CD4-positive, CD25-positive, alpha-beta regulatory T cell (primary cell): Measurements from ENCODE around the gene CYP4F11. TPM values are rescaled to one million over a fixed set of nuclear protein-coding genes. Genes with fewer than 3 reads are reported as not detected.
"Not testable (repeated sequence)": the region's sequence is repeated elsewhere in the genome, so short reads cannot be mapped to it uniquely, and the experiment has no call there.

Source experiments
- ATAC-seq, 2 donors: fragments of 150-1000 bp; cut with Tn5 transposase; one replicate each; pipeline ENCODE4 v1.10.0; 2021; ENCODE audit warnings: low read depth in 2 of 2, moderate number of reproducible peaks in 2 of 2, moderate library complexity in 1 of 2
- DNase-seq, 3 donors: peaks; one replicate each; pipeline versions ENCODE4 v3.0.0 to v3.0.0-alpha.2; 2012 to 2022; ENCODE audit warnings: mixed read lengths in 1 of 3
- H3K27ac ChIP-seq: one replicate; pipeline ENCODE4 v1.7.0; 2013; ENCODE audit warnings: mild to moderate bottlenecking, low read length; ENCODE audit not compliant: insufficient read depth, poor library complexity, severe bottlenecking
- H3K27me3 ChIP-seq: one replicate; pipeline ENCODE4 v1.7.0; 2013; ENCODE audit warnings: low read length; ENCODE audit not compliant: control insufficient read depth, insufficient read depth
- H3K36me3 ChIP-seq: one replicate; pipeline ENCODE4 v1.7.0; 2013; ENCODE audit warnings: mild to moderate bottlenecking, low read length, moderate library complexity; ENCODE audit not compliant: control insufficient read depth, insufficient read depth
- H3K4me1 ChIP-seq: 2 replicates; pipeline ENCODE4 v1.7.0; 2013; ENCODE audit warnings: mild to moderate bottlenecking, low read length; ENCODE audit not compliant: insufficient read depth, control insufficient read depth, poor library complexity, severe bottlenecking
- H3K4me3 ChIP-seq: one replicate; pipeline ENCODE4 v1.7.0; 2013; ENCODE audit warnings: low read depth, mild to moderate bottlenecking, low read length, moderate library complexity
- H3K9me3 ChIP-seq, 2 experiments: 1 replicate in 1 of 2; 2 replicates in 1 of 2; pipeline ENCODE4 v1.7.0; 2013; ENCODE audit warnings: low read length in 2 of 2, mild to moderate bottlenecking in 1 of 2, moderate library complexity in 1 of 2; ENCODE audit not compliant: control insufficient read depth in 2 of 2
- H3K27ac Mint-ChIP-seq, 3 donors: one replicate each; pipeline ENCODE4 v1.8.0; 2020 to 2022; ENCODE audit warnings: mild to moderate bottlenecking in 3 of 3, mixed read lengths in 3 of 3, moderate library complexity in 2 of 3
- H3K27me3 Mint-ChIP-seq: one replicate; pipeline ENCODE4 v1.8.0; 2022; ENCODE audit warnings: mild to moderate bottlenecking, mixed read lengths
- H3K36me3 Mint-ChIP-seq: one replicate; pipeline ENCODE4 v1.8.0; 2020; ENCODE audit warnings: mixed read lengths
- H3K4me1 Mint-ChIP-seq, 4 donors: one replicate each; pipeline ENCODE4 v1.8.0; 2020 to 2022; ENCODE audit warnings: mixed read lengths in 4 of 4, mild to moderate bottlenecking in 1 of 4
- H3K4me3 Mint-ChIP-seq, 4 donors: one replicate each; pipeline ENCODE4 v1.8.0; 2020 to 2022; ENCODE audit warnings: mild to moderate bottlenecking in 4 of 4, mixed read lengths in 4 of 4, moderate library complexity in 3 of 4
- H3K9me3 Mint-ChIP-seq, 7 donors: one replicate each; pipeline ENCODE4 v1.8.0; 2020 to 2022; ENCODE audit warnings: mixed read lengths in 7 of 7, mild to moderate bottlenecking in 3 of 7, moderate library complexity in 2 of 7
- polyA plus RNA-seq, 4 donors: library from polyadenylated mRNA; unstranded; fragments of 300-500 nt; fragmentation: Illumina TruSeq; gene quantifications; one replicate each; pipeline ENCODE4 v1.2.3, GENCODE V29; 2021
- total RNA-seq: library from RNA; stranded (reverse); gene quantifications from one replicate; pipeline ENCODE4 v1.2.3, GENCODE V29; 2022

CYP4F11 gene
- total and polyA plus RNA-seq, 5 donors from 2014 or later, result not detected

DNA sequence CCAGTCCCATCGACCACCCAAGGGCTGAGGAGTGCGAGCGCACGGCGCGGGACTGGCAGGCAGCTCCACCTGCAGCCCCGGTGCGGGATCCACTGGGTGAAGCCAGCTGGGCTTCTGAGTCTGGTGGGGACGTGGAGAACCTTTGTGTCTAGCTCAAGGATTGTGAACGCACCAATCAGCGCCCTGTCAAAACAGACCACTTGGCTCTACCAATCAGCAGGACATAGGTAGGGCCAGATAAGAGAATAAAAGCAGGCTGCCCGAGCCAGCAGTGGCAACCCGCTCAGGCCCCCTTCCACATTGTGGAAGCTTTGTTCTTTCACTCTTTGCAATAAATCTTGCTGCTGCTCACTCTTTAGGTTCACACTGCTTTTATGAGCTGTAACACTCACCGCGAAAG is 34.3 kb downstream of the CYP4F11 start:
- H3K4me3 ChIP-seq, H3K36me3 ChIP-seq, H3K9me3 Mint-ChIP-seq, H3K27ac Mint-ChIP-seq, ATAC-seq, H3K27ac ChIP-seq, H3K27me3 ChIP-seq, H3K9me3 ChIP-seq, DNase-seq, H3K36me3 Mint-ChIP-seq, H3K4me1 ChIP-seq: not testable (repeated sequence)
- peaks cover 0 to 11% (median 6%) of the 10 kb centered on the region in 4 donors for H3K4me1 Mint-ChIP-seq
- peak overlapping the region in 2 of 4 donors; percentile 69 to 77 for H3K4me3 Mint-ChIP-seq
- peaks cover 48% of the 10 kb centered on the region for H3K27me3 Mint-ChIP-seq

DNA sequence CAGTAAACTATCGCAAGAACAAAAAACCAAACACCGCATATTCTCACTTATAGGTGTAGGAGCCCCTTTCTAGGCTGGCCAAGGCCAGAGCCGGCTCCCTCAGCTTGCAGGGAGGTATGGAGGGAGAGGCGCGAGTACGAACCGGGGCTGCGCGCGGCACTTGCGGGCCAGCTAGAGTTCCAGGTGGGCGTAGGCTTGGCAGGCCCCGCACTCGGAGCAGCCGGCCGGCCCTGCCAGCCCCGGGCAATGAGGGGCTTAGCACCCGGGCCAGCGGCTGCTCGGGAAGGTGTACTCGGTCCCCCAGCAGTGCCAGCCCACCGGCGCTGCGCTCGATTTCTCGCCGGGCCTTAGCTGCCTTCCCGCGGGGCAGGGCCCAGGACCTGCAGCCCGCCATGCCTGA is 34.8 kb downstream of the CYP4F11 start:
- not testable (repeated sequence) for H3K36me3 Mint-ChIP-seq, H3K27ac ChIP-seq, H3K4me3 Mint-ChIP-seq, DNase-seq, H3K9me3 ChIP-seq, H3K27me3 ChIP-seq, ATAC-seq, H3K36me3 ChIP-seq, H3K9me3 Mint-ChIP-seq, H3K4me3 ChIP-seq, H3K27ac Mint-ChIP-seq, H3K4me1 ChIP-seq
- peaks cover 0 to 11% (median 6%) of the 10 kb centered on the region in 4 donors for H3K4me1 Mint-ChIP-seq
- peaks cover 43% of the 10 kb centered on the region for H3K27me3 Mint-ChIP-seq

DNA sequence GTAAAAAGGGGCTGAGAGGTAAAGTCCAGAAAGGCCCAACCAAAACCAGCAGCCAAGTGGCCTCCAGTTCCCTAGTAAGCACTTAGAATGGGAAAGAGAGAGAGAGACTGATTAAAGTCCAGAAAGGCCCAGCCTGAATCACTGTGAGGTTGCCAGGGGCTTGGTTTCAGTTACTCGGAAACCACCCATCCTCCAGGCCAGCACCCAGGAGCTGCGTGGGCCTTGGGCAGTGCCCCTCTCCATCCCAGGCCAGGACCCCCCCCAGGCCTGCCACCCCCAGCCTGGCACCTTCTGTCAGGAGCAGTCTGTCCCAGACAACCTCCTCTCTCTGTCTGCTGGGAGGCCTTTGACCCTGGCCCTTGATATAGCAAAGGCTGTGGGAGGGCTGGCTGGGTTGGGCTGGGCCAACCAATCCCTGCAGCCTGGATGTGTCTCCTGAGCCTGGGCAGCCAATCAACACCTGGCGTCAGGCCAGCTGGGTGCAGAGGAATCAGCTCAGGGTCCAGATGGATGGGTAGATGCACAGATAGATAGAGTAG is 36.5 kb downstream of the CYP4F11 start, which contains the start of gene CYP4F2:
Gene CYP4F2 (minus strand): TSS at position 337 of the 539 bp plus-strand sequence. CDS start 463 bp downstream, outside the sequence.
- peaks cover 0 to 1% (median 0%) of the 10 kb centered on the region in 7 donors for H3K9me3 Mint-ChIP-seq
- no peak within 1 kb of the TSS for H3K4me3 Mint-ChIP-seq
- Histone ChIP-seq H3K9me3 (no peaks in the 10 kb centered on the region), H3K36me3 (no peaks in the 10 kb centered on the region), H3K27ac (no peak within 1 kb of the TSS), H3K4me1 (no peaks in the 10 kb centered on the region), H3K4me3 (no peak within 1 kb of the TSS), H3K27me3 (peaks cover 6% of the 10 kb centered on the region)
- no peak within 1 kb of the TSS for H3K27ac Mint-ChIP-seq
- DNase-seq (no peak), ATAC-seq (no peak)
- no peaks in the 10 kb centered on the region for H3K36me3 Mint-ChIP-seq
- H3K27me3 Mint-ChIP-seq, result peaks cover 26% of the 10 kb centered on the region
- peaks cover 0 to 11% (median 4%) of the 10 kb centered on the region in 4 donors for H3K4me1 Mint-ChIP-seq

DNA sequence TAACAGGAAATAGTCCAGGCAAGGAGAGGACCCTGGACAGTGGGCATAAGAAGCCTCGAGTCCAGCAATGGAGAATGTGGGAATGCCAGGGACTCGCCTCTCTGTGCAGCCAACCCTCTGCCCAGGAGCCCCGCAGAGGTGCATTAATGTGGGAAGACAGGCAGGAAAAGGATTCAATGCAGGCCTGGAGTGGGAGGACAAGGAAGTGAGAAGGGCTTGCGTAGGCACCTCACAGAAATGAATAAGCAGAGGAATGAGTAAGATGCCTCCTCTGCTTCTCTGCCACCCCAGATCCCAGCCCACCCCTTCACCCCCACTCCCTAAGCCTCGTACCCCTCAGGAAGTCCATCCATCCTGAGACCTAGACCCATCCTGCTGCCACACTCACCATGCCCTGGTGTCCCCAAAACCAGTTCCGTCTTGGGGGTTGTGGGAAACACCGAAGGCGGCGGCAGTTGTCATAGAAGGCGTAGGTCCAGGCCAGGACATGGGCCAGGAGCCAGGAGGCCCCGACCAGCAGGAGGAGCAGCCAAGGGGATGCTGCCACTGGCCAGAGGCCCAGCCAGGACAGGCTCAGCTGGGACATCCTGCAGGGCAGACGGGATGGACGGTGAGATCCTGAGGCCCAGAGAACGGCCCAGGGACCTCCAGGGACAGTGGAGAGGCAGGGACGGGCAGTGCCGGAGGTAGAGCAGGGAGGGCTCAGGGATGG is 37.1 kb downstream of the CYP4F11 start:
- Mint-ChIP-seq H3K27me3 (peaks cover 25% of the 10 kb centered on the region), H3K36me3 (no peaks in the 10 kb centered on the region), H3K9me3 (peaks cover 0 to 1% (median 0%) of the 10 kb centered on the region in 7 donors), H3K4me3 (no peak overlapping the region), H3K4me1 (peaks cover 0 to 11% (median 4%) of the 10 kb centered on the region in 4 donors), H3K27ac (no peak overlapping the region)
- no peak for DNase-seq
- no peaks in the 10 kb centered on the region for H3K9me3 ChIP-seq
- H3K4me3 ChIP-seq, result no peak overlapping the region
- peaks cover 6% of the 10 kb centered on the region for H3K27me3 ChIP-seq
- H3K4me1 ChIP-seq, result no peaks in the 10 kb centered on the region
- H3K36me3 ChIP-seq, result no peaks in the 10 kb centered on the region
- H3K27ac ChIP-seq, result no peak overlapping the region
- ATAC-seq, result no peak

DNA sequence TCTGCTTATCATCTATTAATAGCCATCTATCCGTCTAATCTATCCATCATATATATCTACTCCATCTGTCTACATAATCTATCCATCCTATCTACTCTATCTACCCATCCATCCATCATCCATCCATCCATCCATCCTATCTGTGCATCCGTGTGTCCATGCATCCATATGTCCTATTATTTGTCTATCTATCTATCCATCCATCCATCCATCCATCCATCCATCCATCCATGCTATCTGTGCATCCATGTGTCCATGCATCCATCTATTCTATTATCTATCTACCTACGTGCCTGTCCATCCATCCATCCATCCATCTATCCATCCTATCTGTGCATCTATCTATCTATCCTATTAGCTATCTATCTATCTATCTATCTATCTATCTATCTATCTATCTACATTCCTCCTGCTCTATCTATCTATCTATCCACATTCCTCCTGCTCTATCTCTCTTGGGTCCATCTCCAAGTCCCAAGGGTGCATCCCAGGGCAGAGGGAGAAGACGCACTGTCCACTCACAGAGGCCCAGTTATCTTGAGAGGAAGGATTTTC is 38.4 kb downstream of the CYP4F11 start:
- H3K4me1 ChIP-seq, result no peaks in the 10 kb centered on the region
- Mint-ChIP-seq H3K4me3 (no peak overlapping the region), H3K27me3 (peaks cover 14% of the 10 kb centered on the region), H3K9me3 (no peaks in the 10 kb centered on the region), H3K36me3 (no peaks in the 10 kb centered on the region), H3K4me1 (peaks cover 0 to 11% (median 4%) of the 10 kb centered on the region in 4 donors), H3K27ac (no peak overlapping the region)
- no peaks in the 10 kb centered on the region for H3K9me3 ChIP-seq
- no peaks in the 10 kb centered on the region for H3K36me3 ChIP-seq
- ATAC-seq (no peak), DNase-seq (no peak)
- peaks cover 5% of the 10 kb centered on the region for H3K27me3 ChIP-seq
- H3K27ac ChIP-seq, result no peak overlapping the region
- no peak overlapping the region for H3K4me3 ChIP-seq

DNA sequence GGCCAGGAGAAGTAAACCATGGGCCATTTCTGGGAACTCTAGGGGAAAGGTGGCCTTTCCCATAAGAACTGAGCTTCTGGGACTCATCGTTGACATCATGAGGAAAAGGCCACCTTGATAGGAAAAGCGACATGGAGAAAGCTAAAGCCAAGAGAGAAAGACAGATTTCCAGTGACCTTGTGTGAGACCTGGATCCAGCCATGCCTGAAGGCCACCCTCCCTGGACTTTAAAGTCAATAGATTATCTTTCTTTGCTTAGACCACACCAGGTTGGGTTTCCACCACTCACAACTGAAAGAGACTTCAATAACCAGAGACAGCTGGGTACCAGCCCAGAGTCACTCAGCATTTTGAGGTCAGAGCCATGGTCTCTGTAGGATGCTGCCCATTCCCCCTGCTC is 40.0 kb downstream of the CYP4F11 start:
- Histone ChIP-seq H3K36me3 (no peaks in the 10 kb centered on the region), H3K4me3 (no peak overlapping the region), H3K4me1 (no peaks in the 10 kb centered on the region), H3K9me3 (no peaks in the 10 kb centered on the region), H3K27me3 (no peaks in the 10 kb centered on the region), H3K27ac (no peak overlapping the region)
- Mint-ChIP-seq H3K36me3 (no peaks in the 10 kb centered on the region), H3K4me3 (no peak overlapping the region), H3K27me3 (peaks cover 11% of the 10 kb centered on the region), H3K9me3 (no peaks in the 10 kb centered on the region), H3K27ac (no peak overlapping the region), H3K4me1 (peaks cover 0 to under 1% (median 0%) of the 10 kb centered on the region in 4 donors)
- DNase-seq, result no peak
- no peak for ATAC-seq

DNA sequence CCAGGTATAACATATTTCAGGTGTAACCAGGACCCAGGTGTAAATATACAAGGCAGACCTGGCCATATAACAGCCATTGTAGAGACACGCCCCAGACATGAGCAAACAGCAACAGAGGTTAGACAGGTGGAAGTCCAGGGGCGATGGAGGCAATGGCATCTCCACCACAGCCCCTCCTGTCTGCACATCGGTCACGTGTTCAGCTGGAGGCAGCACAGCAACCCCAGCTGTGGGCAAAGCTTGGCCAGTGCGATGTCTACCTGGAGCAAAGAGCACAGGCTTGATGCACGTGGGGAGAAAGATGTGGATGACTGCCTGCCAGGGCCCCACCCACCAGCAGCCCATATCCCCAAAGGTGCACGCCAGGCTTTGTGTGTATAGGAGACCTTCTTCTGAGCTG is 40.9 kb downstream of the CYP4F11 start:
- DNase-seq (no peak), ATAC-seq (no peak)
- H3K4me3 ChIP-seq, result no peak overlapping the region
- Mint-ChIP-seq H3K27ac (no peak overlapping the region), H3K9me3 (no peaks in the 10 kb centered on the region), H3K4me3 (no peak overlapping the region), H3K4me1 (no peaks in the 10 kb centered on the region), H3K36me3 (no peaks in the 10 kb centered on the region), H3K27me3 (peaks cover 11% of the 10 kb centered on the region)
- no peaks in the 10 kb centered on the region for H3K9me3 ChIP-seq
- H3K4me1 ChIP-seq, result no peaks in the 10 kb centered on the region
- H3K36me3 ChIP-seq, result no peaks in the 10 kb centered on the region
- no peak overlapping the region for H3K27ac ChIP-seq
- no peaks in the 10 kb centered on the region for H3K27me3 ChIP-seq
